Activated CD4-positive, alpha-beta T cell treated with anti-CD3 and anti-CD28 coated beads for 1 hour (primary cell): Measurements from ENCODE around the gene CSAD.
"Not testable (repeated sequence)": the region's sequence is repeated elsewhere in the genome, so short reads cannot be mapped to it uniquely, and the experiment has no call there.

Source experiments
- DNase-seq: peaks from one replicate; pipeline ENCODE4 v3.0.0-alpha.2; 2020

CSAD gene

GRCh38 chr12:53217931-53218307 lies 37.2 kb upstream of the CSAD start:
- no peak for DNase-seq

DNA sequence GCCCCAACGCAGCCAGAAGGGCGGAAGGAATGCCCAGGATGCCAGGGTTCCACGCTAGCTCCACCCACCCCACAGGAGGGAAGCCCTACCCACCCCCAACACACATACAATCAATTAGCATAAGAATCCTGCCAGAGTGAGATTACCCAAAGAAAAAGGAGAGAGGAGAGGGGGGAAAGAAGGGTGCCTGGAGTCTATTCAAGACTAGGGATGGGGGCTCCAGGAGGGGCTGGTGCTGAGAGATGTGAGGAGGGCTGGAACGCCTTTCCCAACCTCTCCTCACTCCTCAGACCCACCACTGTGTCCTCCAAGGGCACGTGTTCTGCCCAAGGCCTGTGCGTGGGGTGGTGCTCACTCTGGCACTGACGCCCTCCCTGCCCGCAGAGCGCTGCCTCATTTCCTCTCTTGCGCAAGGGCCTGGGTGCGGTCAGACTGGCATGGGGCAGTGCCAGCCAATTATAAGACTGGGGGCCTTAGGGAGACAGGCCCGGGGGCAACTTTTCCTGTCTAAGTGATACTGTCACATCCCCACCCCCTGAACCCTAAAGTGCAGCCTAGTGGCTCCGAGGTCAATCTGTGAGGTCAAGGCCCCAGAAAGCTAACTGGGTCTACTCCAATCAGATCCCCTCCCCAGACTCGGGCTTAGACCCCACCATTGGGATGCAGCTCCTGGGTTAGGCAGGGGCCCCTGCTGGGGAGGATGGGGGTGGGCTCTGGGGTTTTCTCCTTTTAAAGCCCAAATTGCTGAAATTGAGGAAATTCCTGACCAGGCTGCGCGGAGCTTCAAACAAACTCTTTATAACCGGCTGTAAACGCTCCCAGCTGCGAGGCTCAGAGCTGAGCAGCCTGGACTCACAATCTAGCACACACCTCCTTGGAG lies 36.6 kb upstream of the CSAD start:
- no peak for DNase-seq

GRCh38 chr12:53215497-53215896 lies 34.8 kb upstream of the CSAD start:
- no peak for DNase-seq

DNA sequence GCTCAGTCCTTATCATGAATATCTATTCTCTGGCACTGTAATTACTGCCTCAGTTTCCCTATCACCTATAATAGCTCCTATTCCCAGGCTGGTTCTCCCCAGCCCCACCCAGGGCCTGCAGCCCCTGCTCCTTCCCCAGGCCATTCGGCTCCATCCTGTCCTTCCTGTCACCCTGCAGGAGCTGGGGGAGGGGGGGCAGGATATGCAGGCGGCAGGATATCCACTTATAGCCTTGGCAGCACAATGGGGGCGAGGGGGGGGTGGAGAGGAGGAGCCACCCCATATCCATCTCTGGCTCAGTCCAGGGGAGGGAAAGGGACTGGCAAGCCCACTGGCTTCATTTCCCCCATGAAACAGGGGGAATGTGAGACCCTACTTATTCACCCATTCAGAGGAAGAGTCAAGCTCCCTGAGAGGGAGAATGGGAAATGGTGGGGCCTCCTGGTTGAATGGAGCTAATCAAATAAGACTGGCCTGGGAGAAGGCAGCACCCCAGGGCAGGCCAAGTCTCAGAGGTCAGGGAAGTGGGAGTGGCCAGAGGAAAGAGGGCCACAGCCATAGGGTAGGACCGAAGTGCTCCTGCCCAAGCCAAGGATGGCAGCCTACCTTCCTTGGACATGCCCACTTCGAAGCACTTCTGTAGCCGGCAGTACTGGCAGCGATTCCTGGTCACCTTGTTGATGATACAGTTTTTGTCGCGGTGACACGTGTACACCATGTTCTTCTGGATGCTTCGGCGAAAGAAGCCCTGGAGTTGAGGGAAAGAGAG lies 34.1 kb upstream of the CSAD start:
- no peak for DNase-seq

DNA sequence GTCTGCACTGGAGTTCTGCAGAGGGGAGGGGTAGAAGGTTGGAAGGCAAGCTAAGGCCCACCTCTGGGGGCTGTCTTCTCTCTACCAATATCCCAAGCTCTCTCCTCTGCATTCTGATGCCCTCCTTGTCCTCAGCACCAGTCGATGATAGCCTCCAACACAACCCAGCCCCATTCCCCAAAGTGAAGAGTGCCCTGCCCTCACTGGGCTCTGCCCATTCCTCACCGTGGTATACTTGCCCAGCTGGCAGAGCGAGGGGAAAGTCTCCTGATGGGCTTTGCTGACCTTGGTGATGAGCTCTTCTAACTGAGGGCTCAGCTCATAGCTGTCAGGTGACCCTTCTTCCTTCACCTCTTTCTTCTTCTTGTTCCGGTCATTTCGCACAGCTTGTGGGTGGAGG lies 33.5 kb upstream of the CSAD start:
- DNase-seq = no peak

- DNase-seq = peak; percentile 74
These were observed 32.6 kb upstream of the CSAD start for GRCh38 chr12:53213348-53213747.

GRCh38 chr12:53212931-53213330 lies 32.2 kb upstream of the CSAD start:
- no peak for DNase-seq

- no peak for DNase-seq
These were observed 31.0 kb upstream of the CSAD start for GRCh38 chr12:53211476-53212381.

DNA sequence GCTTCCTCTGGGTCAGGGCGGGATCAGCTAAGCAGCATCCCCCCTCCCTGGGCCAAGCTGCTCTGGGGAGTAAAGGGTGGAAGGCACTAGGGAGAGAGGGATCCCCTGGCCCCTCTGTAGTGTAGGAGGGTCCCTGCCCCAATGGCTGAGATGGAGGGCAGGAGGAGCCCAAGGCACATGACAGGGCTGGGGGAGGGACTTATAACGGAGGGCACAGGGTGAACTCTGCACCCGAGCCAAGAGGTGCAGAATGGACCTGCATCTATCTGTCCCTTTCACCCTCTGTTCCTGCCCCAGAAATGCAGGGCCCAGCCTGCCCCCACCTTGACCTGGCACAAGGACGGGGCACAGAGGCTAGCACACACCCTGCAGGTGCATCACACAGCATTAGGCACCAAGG lies 30.1 kb upstream of the CSAD start:
- DNase-seq = no peak

DNA sequence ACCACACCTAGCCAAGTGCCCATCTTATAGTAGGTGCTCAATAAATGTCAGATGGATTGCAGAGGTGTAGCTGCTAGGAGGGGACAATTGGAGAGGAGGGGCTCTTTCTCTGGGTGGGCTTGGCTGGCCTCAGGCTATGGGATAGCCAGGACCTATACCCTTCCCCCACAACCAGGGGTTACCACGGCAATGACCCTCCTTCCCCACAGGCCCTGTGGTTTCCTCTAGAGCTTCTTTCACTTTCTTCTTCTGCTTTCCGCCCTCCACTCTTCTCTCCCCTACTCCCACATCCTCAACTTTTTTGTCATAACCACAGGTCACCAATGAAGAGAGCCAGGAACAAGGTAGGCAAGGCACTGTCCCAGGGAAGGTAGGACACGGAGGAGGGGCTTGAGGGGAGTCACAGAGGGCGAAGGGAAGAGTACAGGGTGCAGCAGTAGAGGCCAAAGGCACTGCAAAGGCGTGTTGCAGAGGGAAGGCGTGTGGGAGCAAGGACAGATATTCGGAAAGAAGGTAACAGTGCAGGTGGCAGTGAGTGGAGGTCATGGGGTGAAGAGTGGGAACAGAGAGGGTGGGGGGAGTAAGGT lies 28.2 kb upstream of the CSAD start:
- DNase-seq = no peak

DNA sequence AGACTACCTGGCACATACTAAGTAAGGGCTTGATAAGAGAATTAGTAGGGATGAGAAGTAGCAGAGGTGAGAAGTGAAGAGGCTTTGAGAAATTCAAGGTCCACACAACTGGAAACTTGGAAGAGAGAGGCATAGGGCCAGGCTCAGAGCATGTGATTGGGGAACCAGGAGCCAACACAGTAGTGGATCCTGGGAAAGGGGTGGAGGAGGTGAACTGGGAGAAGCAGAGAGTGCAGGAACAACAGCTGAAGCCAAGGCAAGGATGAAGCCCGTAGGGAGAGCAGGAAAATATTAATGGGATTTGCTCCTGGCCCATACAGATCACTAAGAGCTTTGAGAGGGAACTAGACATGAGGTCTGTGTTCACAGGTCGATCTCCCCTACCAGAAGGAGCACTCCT lies 27.7 kb upstream of the CSAD start:
- no peak for DNase-seq

GRCh38 chr12:53207042-53207441 lies 26.3 kb upstream of the CSAD start, which contains the start of gene ITGB7:
TSS of gene ITGB7 (minus strand) at chr12:53207251. CDS start at chr12:53200443, 6,808 bp downstream.
- DNase-seq = peak; percentile 57

- no peak for DNase-seq
These were observed 25.2 kb upstream of the CSAD start for GRCh38 chr12:53205747-53206419.

DNA sequence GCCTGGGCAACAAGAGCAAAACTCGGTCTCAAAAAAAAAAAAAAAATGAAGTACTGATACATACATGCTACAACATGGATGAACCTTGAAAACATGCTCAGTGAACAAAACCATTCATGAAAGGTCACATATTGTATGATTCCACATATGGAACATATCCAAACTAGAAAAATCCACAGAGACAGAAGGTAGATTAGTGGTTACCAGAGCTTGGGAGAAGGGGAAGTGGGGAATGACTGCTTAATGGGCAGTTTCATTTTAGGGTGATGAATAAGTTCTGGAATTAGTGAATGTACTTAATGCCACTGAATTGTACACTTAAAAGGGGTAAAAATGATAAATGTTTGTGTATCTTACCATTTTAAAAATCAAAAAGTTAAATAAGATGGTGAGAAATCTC lies 23.6 kb upstream of the CSAD start:
- no peak for DNase-seq

GRCh38 chr12:53202316-53202715 lies 21.6 kb upstream of the CSAD start:
- DNase-seq = not testable (repeated sequence)

DNA sequence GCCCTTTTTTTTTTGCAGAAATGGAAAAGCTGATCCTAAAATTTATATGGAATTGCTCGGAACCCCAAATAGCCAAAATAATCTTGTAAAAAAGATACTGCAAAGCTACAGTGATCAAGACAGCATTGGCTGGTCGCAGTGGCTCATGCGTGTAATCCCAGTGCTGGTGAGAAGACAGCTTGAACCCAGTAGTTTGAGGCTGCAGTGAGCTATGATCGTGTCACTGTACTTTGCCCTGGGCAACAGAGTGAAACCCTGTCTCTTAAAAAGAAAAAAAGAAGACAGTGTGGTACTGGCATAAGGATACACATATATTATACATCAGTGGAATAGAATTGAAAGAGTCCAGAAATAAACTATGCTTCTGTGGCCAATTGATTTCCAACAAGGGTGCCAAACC lies 20.9 kb upstream of the CSAD start:
- no peak for DNase-seq

DNA sequence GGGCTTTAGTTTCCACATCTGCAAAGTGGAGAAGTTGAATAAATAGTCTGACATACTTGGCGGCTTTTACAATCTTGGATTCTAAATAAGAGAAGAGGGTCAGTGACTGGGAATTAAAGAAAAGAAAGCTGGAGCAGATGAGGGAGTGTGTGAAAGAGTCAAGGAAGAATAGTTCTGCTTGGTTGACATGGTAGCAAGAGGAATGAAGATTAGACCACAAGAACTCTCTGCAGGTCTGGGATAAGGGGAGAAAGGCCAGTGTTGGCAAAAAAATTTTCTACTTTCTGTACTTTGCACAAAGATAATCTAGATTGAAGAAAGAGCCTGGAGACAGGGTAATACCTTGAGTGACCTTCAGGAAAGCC lies 20.4 kb upstream of the CSAD start:
- DNase-seq = no peak

GRCh38 chr12:53200458-53201176 lies 19.9 kb upstream of the CSAD start:
- DNase-seq = no peak

- DNase-seq = no peak
These were observed 19.4 kb upstream of the CSAD start for GRCh38 chr12:53200107-53200457.

- DNase-seq = no peak
These were observed 19.0 kb upstream of the CSAD start for GRCh38 chr12:53199700-53200099.

GRCh38 chr12:53198486-53199110 lies 17.9 kb upstream of the CSAD start:
- no peak for DNase-seq
